Left lung (tissue), 10 donors: ENCODE results near the gene CHIA. TPM values are rescaled to one million over a fixed set of nuclear protein-coding genes. Genes with fewer than 3 reads are reported as not detected.
"Not testable (repeated sequence)": the region's sequence is repeated elsewhere in the genome, so short reads cannot be mapped to it uniquely, and the experiment has no call there.

Experiments
- ATAC-seq: fragments of 200-7000 bp; cut with Tn5 transposase; one replicate; pipeline ENCODE4 v1.9.1; 2020; ENCODE audit warnings: moderate library complexity
- DNase-seq, 4 donors: peaks; one replicate each; pipeline ENCODE4 v3.0.0-alpha.2; 2013 to 2020
- H3K27ac ChIP-seq, 2 donors: fragments of 200-600 bp; sonication (generic) in 1 of 2; one replicate each; pipeline versions ENCODE4 v1.5.0 to v1.8.0; 2020 to 2021
- H3K27me3 ChIP-seq, 2 donors: fragments of 200-600 bp; sonication (generic) in 1 of 2; one replicate each; pipeline versions ENCODE4 v1.5.0 to v1.8.0; 2020 to 2021
- H3K36me3 ChIP-seq, 2 donors: fragments of 200-600 bp; sonication (generic) in 1 of 2; one replicate each; pipeline versions ENCODE4 v1.5.0 to v1.8.0; 2020 to 2021
- H3K4me1 ChIP-seq, 2 donors: fragments of 200-600 bp; one replicate each; pipeline ENCODE4 v1.8.0; 2021
- H3K4me3 ChIP-seq, 2 donors: fragments of 200-600 bp; sonication (generic) in 1 of 2; one replicate each; pipeline versions ENCODE4 v1.5.0 to v1.8.0; 2020 to 2021; ENCODE audit warnings: mild to moderate bottlenecking in 1 of 2
- H3K9me3 ChIP-seq, 2 donors: fragments of 200-600 bp; sonication (generic) in 1 of 2; one replicate each; pipeline versions ENCODE4 v1.5.0 to v1.8.0; 2020 to 2021
- intact Hi-C, 2 donors: fragments of 100-400 bp; cut with DNase I; formaldehyde crosslinking; loops; one replicate each; pipeline versions ENCODE4 v1.11.2 to v1.14.2; 2022
- polyA plus RNA-seq, 6 donors: library from polyadenylated mRNA; unstranded; fragments of 120-200 nt; gene quantifications; one replicate each; pipeline ENCODE4 v1.2.1, GENCODE V29; 2013; ENCODE audit not compliant: insufficient read length in 6 of 6
- total RNA-seq, 2 donors: library from RNA; stranded (reverse); fragmentation: NEBNext Ultra II Directional; extraction: Animal tissue kit (Norgen Biotek cat#: 25700); gene quantifications; one replicate each; pipeline ENCODE4 v1.2.1, GENCODE V29; 2021
- TF ChIP-seq, protein P1 (sequence below), 2 donors: fragments of 200-600 bp; sonication (generic) in 1 of 2; IDR thresholded peaks; one replicate each; pipeline versions ENCODE4 v1.5.0 to v1.8.0; 2021; ENCODE audit warnings: antibody characterized with exemption in 2 of 2
- donor health status: DM: no; HTN: yes; CAD: no.
- donor health status: DM: no; HTN: no; CAD: no.

Gene CHIA
- total and polyA plus RNA-seq, 8 donors: 1.1 to 10.2 (median 3.8) TPM; not detected in 1

DNA sequence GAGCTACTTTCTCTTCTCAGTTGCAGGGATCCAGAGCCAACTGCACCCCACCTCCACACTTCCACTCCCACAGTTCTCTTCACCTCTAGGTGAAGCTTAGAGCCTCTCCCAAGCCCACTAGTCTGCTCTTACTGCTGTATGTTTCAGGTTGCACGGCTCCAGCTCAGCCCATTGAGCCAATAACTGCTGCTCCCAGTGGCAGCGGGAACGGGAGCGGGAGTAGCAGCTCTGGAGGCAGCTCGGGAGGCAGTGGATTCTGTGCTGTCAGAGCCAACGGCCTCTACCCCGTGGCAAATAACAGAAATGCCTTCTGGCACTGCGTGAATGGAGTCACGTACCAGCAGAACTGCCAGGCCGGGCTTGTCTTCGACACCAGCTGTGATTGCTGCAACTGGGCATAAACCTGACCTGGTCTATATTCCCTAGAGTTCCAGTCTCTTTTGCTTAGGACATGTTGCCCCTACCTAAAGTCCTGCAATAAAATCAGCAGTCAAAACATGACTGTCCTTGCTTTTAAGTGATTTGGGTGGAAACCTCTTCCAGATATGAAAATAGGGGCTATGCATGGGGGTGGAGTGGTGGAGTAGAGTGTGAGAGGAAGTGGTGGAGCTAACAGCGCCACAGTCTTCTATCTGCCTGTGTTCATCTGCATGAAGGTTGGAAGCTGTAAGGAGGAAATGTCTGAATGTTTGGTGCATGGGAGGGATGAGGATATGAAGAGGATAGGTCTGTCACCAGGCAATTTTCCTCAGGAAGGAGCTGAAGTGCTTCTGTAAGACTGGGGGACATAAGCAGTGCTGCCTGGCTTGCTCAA, 29.6 kb downstream of the CHIA start:
- Histone ChIP-seq H3K4me1 (no peaks in the 10 kb centered on the region), H3K36me3 (no peaks in the 10 kb centered on the region), H3K9me3 (no peaks in the 10 kb centered on the region), H3K27me3 (no peaks in the 10 kb centered on the region), H3K4me3 (no peak overlapping the region), H3K27ac (no peak overlapping the region)
- TF ChIP-seq, protein P1, sequence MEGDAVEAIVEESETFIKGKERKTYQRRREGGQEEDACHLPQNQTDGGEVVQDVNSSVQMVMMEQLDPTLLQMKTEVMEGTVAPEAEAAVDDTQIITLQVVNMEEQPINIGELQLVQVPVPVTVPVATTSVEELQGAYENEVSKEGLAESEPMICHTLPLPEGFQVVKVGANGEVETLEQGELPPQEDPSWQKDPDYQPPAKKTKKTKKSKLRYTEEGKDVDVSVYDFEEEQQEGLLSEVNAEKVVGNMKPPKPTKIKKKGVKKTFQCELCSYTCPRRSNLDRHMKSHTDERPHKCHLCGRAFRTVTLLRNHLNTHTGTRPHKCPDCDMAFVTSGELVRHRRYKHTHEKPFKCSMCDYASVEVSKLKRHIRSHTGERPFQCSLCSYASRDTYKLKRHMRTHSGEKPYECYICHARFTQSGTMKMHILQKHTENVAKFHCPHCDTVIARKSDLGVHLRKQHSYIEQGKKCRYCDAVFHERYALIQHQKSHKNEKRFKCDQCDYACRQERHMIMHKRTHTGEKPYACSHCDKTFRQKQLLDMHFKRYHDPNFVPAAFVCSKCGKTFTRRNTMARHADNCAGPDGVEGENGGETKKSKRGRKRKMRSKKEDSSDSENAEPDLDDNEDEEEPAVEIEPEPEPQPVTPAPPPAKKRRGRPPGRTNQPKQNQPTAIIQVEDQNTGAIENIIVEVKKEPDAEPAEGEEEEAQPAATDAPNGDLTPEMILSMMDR (IDR thresholded peaks at IDR 0.05): no peak
- intact Hi-C loops: no loop called here
- ATAC-seq: no peak
- DNase-seq: no peak

DNA sequence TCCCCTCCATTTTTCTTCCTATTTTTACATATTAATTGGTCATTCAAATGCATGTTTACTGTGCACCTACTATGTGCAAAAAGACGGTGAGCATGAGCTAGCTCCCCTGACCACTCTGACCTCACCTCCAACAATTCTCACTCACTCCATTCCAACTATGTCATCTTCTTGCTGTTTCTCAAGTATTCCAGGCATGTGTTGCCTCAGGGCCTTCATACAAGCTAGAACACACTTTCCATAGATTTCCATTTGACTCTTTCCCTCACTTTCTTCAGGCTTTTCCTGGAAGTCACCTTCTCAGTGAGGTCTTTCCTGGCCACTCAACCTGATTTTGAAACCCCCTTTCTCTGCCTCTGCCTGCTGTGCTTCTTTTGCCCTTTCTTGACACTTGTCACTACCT, 32.6 kb downstream of the CHIA start:
- Histone ChIP-seq H3K4me1 (no peaks in the 10 kb centered on the region), H3K27ac (no peak overlapping the region), H3K27me3 (no peaks in the 10 kb centered on the region), H3K9me3 (peaks cover 0 to 10% of the 10 kb centered on the region in 2 donors), H3K4me3 (no peak overlapping the region), H3K36me3 (no peaks in the 10 kb centered on the region)
- TF ChIP-seq, protein P1 (IDR thresholded peaks at IDR 0.05): no peak
- ATAC-seq (no peak), DNase-seq (no peak)
- intact Hi-C loops: no loop called here

DNA sequence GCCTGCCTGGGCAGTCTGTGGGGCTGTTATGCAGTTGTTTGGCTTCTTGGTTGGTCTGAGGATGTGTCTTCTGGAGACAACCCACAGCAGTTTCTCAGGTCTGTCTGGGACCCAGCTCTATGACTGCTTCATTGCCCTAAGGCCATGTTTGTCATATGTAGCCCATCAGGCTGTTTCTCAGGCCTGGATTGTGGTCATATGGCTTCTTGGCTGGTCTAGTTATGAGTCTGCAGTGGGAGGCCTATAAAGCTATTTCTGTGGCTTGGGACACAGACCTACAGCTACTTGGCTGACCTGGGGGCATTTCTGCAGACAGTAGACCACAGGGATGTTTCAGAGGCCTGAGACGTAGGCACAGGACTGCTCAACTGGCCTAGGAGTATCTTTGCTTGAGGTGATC, 41.5 kb downstream of the CHIA start:
- no peak for ATAC-seq
- intact Hi-C loops: no loop called here

DNA sequence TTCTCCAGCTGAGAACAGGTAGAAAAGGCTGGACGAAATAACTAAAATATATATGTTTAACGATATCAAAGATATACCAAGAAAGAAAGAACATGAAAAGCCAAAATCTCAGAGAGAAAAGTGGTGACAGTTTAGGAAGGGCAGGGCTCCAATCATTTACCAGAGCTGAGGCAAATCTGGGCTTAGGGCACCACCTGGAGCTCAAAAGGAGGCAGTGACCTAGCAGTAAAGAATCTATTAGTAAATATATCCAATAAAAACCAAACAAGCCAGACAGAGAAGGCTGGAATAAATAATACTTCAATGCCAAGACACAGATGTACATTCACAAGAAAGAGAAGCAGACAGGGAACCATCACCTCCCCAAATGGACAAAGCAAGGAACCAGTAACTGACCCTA, 43.5 kb downstream of the CHIA start:
- Histone ChIP-seq H3K4me1 (no peaks in the 10 kb centered on the region), H3K36me3 (no peaks in the 10 kb centered on the region), H3K9me3 (peaks cover 0 to 2% of the 10 kb centered on the region in 2 donors), H3K27me3 (no peaks in the 10 kb centered on the region), H3K27ac (no peak overlapping the region), H3K4me3 (no peak overlapping the region)
- ATAC-seq (peak; percentile 92), DNase-seq (peak in 1 of 4 donors; percentile 10)
- TF ChIP-seq, protein P1 (IDR thresholded peaks at IDR 0.05): peak in 1 of 2 donors; percentile 47
- intact Hi-C loops: no loop called here

More for the DNA sequence above, 41.5 kb downstream of the CHIA start:
- Histone ChIP-seq H3K36me3 (no peaks in the 10 kb centered on the region), H3K27ac (no peak overlapping the region), H3K4me1 (no peaks in the 10 kb centered on the region), H3K27me3 (no peaks in the 10 kb centered on the region), H3K9me3 (peaks cover 0 to 20% of the 10 kb centered on the region in 2 donors), H3K4me3 (no peak overlapping the region)
- TF ChIP-seq, protein P1 (IDR thresholded peaks at IDR 0.05): no peak
- no peak for DNase-seq

DNA sequence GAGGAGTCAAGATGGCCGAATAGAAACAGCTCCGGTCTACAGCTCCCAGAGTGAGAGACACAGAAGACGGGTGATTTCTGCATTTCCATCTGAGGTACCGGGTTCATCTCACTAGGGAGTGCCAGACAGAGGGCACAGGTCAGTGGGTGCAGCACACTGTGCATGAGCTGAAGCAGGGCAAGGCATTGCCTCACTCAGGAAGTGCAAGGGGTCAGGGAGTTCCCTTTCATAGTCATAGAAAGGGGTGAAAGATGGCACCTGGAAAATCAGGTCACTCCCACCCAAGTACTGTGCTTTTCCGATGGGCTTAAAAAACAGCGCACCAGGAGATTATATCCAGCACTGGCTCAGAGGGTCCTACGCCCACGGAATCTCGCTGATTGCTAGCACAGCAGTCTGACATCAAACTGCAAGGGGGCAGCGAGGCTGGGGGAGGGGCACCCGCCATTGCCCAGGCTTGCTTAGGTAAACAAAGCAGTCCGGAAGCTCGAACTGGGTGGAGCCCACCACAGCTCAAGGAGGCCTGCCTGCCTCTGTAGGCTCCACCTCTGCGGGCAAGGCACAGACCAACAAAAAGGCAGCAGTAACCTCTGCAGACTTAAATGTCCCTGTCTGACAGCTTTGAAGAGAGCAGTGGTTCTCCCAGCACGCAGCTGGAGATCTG, 44.7 kb downstream of the CHIA start:
- ATAC-seq, H3K36me3 ChIP-seq, H3K27ac ChIP-seq, H3K27me3 ChIP-seq, H3K4me1 ChIP-seq, intact Hi-C loops, DNase-seq, H3K4me3 ChIP-seq, H3K9me3 ChIP-seq: not testable (repeated sequence)

DNA sequence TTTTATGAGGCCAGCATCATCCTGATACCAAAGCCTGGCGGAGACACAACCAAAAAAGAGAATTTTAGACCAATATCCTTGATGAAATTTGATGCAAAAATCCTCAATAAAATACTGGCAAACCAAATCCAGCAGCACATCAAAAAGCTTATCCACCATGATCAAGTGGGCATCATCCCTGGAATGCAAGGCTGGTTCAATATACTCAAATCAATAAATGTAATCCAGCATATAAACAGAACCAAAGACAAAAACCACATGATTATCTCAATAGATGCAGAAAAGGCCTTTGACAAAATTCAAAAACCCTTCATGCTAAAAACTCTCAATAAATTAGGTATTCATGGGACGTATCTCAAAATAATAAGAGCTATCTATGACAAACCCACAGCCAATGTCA, 48.2 kb downstream of the CHIA start:
- DNase-seq, intact Hi-C loops, ATAC-seq: not testable (repeated sequence)

More for the DNA sequence above, 48.2 kb downstream of the CHIA start:
- not testable (repeated sequence) for H3K27ac ChIP-seq, H3K9me3 ChIP-seq, H3K4me3 ChIP-seq, H3K4me1 ChIP-seq, H3K36me3 ChIP-seq, H3K27me3 ChIP-seq
